NCI-H128 (cell line): ENCODE results near the gene IRF2.
A peak's percentile ranks its signal among the peaks of the same experiment; 100 is the strongest.

ENCODE experiments used
- DNase-seq: peaks from one replicate; lab custom pipeline; 2025; ENCODE audit not compliant: unreplicated experiment; lab: John Stamatoyannopoulos, UW

The IRF2 gene

GRCh38 chr4:184409911-184410692 is 64.2 kb downstream of the IRF2 start:
- DNase-seq, result no peak

GRCh38 chr4:184409502-184409901 is 64.8 kb downstream of the IRF2 start:
- no peak for DNase-seq

GRCh38 chr4:184408684-184409081 is 65.7 kb downstream of the IRF2 start:
- no peak for DNase-seq

GRCh38 chr4:184408021-184408683 is 66.2 kb downstream of the IRF2 start:
- no peak for DNase-seq

GRCh38 chr4:184406958-184407391 is 67.4 kb downstream of the IRF2 start:
- no peak for DNase-seq

GRCh38 chr4:184404047-184404446 is 70.3 kb downstream of the IRF2 start:
- DNase-seq, result no peak

GRCh38 chr4:184403384-184403781 is 71.0 kb downstream of the IRF2 start:
- no peak for DNase-seq

- no peak for DNase-seq
These were observed 71.5 kb downstream of the IRF2 start for GRCh38 chr4:184402740-184403383.

- no peak for DNase-seq
These were observed 72.1 kb downstream of the IRF2 start for GRCh38 chr4:184402239-184402638.

GRCh38 chr4:184401397-184402171 is 72.8 kb downstream of the IRF2 start:
- DNase-seq, result peak; percentile 17

- DNase-seq, result no peak
These were observed 73.5 kb downstream of the IRF2 start for GRCh38 chr4:184400891-184401290.

GRCh38 chr4:184400375-184400870 is 73.9 kb downstream of the IRF2 start:
- DNase-seq, result no peak

- no peak for DNase-seq
These were observed 74.8 kb downstream of the IRF2 start for GRCh38 chr4:184399512-184399908.

GRCh38 chr4:184398741-184399511 is 75.4 kb downstream of the IRF2 start:
- DNase-seq, result no peak

GRCh38 chr4:184397516-184398163 is 76.7 kb downstream of the IRF2 start:
- DNase-seq, result no peak

GRCh38 chr4:184396570-184397515 is 77.5 kb downstream of the IRF2 start:
- DNase-seq, result no peak

- no peak for DNase-seq
These were observed 78.4 kb downstream of the IRF2 start for GRCh38 chr4:184395971-184396391.

- no peak for DNase-seq
These were observed 78.9 kb downstream of the IRF2 start for GRCh38 chr4:184395451-184395917.
